Left renal pelvis (tissue), 4 donors: Measurements from ENCODE around the gene USP22. TPM values are rescaled to one million over a fixed set of nuclear protein-coding genes. Genes with fewer than 3 reads are reported as not detected.

Source experiments
- DNase-seq, 4 donors: peaks; one replicate each; pipeline ENCODE4 v3.0.0-alpha.2; 2013; ENCODE audit warnings: low read depth in 4 of 4, low spot score in 3 of 4
- polyA plus RNA-seq, 4 donors: library from polyadenylated mRNA; unstranded; fragments of 120-200 nt; gene quantifications; one replicate each; pipeline ENCODE4 v1.2.1, GENCODE V29; 2013; ENCODE audit not compliant: insufficient read length in 4 of 4

The USP22 gene
- polyA plus RNA-seq, 4 donors = 207 to 234 (median 222) TPM

- DNase-seq = no peak
Observed at GRCh38 chr17:21024024-21024423, 18.8 kb downstream of the USP22 start.

- DNase-seq = no peak
Observed at GRCh38 chr17:21021208-21021803, 21.5 kb downstream of the USP22 start.

GRCh38 chr17:21020622-21021021 is 22.2 kb downstream of the USP22 start:
- no peak for DNase-seq

GRCh38 chr17:21019976-21020586 is 22.7 kb downstream of the USP22 start:
- DNase-seq = no peak

GRCh38 chr17:21018894-21019293 is 23.9 kb downstream of the USP22 start:
- DNase-seq = no peak

- DNase-seq = no peak
Observed at GRCh38 chr17:21017861-21018260, 24.9 kb downstream of the USP22 start.

GRCh38 chr17:21017256-21017655 is 25.6 kb downstream of the USP22 start:
- DNase-seq = no peak

GRCh38 chr17:21016826-21017225 is 26.0 kb downstream of the USP22 start:
- DNase-seq = no peak

- no peak for DNase-seq
Observed at GRCh38 chr17:21015564-21015963, 27.2 kb downstream of the USP22 start.

GRCh38 chr17:21014498-21014897 is 28.3 kb downstream of the USP22 start:
- no peak for DNase-seq

- no peak for DNase-seq
Observed at GRCh38 chr17:21013983-21014382, 28.8 kb downstream of the USP22 start.

- no peak for DNase-seq
Observed at GRCh38 chr17:21012736-21013135, 30.1 kb downstream of the USP22 start.

- no peak for DNase-seq
Observed at GRCh38 chr17:21010705-21011596, 31.9 kb downstream of the USP22 start.

- no peak for DNase-seq
Observed at GRCh38 chr17:21008992-21009671, 33.7 kb downstream of the USP22 start.

- no peak for DNase-seq
Observed at GRCh38 chr17:21008160-21008915, 34.5 kb downstream of the USP22 start.

GRCh38 chr17:21007646-21008045 is 35.2 kb downstream of the USP22 start:
- no peak for DNase-seq

- DNase-seq = no peak
Observed at GRCh38 chr17:21005803-21006202, 37.0 kb downstream of the USP22 start.

GRCh38 chr17:21005367-21005766 is 37.4 kb downstream of the USP22 start:
- no peak for DNase-seq

- DNase-seq = no peak
Observed at GRCh38 chr17:21004016-21004930, 38.5 kb downstream of the USP22 start.
